Activated CD8-positive, alpha-beta memory T cell treated with anti-CD3 and anti-CD28 coated beads, Interleukin-2, amount 10 ng/mL, durations not matched to agents 7 days and 5 days (primary cell): ENCODE results near the gene DIDO1. TPM values are rescaled to one million over a fixed set of nuclear protein-coding genes. Genes with fewer than 3 reads are reported as not detected.
A peak's percentile ranks its signal among the peaks of the same experiment; 100 is the strongest.

ENCODE experiments used
- ATAC-seq: fragments of 150-1000 bp; cut with Tn5 transposase; one replicate; pipeline ENCODE4 v1.10.0; 2021; ENCODE audit warnings: moderate library complexity
- CTCF ChIA-PET: fragments of 350-600 bp; sonication (Branson Sonifier 250); formaldehyde crosslinking; loops from one replicate; lab custom pipeline; 2021; ENCODE audit warnings: antibody characterized with exemption; lab: Charles Lee
- DNase-seq: peaks from one replicate; pipeline ENCODE4 v3.0.0-alpha.2; 2020
- H3K27ac Mint-ChIP-seq: one replicate; pipeline ENCODE4 v1.8.0; 2021; ENCODE audit warnings: mild to moderate bottlenecking, mixed read lengths
- H3K27me3 Mint-ChIP-seq: one replicate; pipeline ENCODE4 v1.8.0; 2021; ENCODE audit warnings: mixed read lengths
- H3K36me3 Mint-ChIP-seq: one replicate; pipeline ENCODE4 v1.8.0; 2021; ENCODE audit warnings: mild to moderate bottlenecking, mixed read lengths
- H3K4me1 Mint-ChIP-seq: one replicate; pipeline ENCODE4 v1.8.0; 2021; ENCODE audit warnings: mixed read lengths
- H3K4me3 Mint-ChIP-seq: one replicate; pipeline ENCODE4 v1.8.0; 2021; ENCODE audit warnings: mild to moderate bottlenecking, moderate library complexity, mixed read lengths
- H3K9me3 Mint-ChIP-seq: one replicate; pipeline ENCODE4 v1.8.0; 2022; ENCODE audit warnings: low read depth, mixed read lengths
- total RNA-seq, 2 experiments: library from RNA; stranded (reverse); gene quantifications; one replicate each; pipeline ENCODE4 v1.2.3, GENCODE V29; 2021

Gene DIDO1
- total RNA-seq, 2 experiments from 2014 or later = 64.6 to 87.0 TPM

GRCh38 chr20:62916703-62917476 is 9.4 kb downstream of the DIDO1 start:
- no peak for ATAC-seq
- Mint-ChIP-seq H3K4me1 (peaks cover 70% of the 10 kb centered on the region), H3K27me3 (no peaks in the 10 kb centered on the region), H3K9me3 (no peaks in the 10 kb centered on the region), H3K36me3 (peaks cover 22% of the 10 kb centered on the region), H3K4me3 (no peak overlapping the region), H3K27ac (peak overlapping the region; percentile 93)
- no peak for DNase-seq
- CTCF ChIA-PET = interaction anchor here (0.7 to 18.3 kb wide), 7 partner anchors 10 to 41 kb away, joined by 3 to 268 read pairs (median 3); partner anchors contain the start of gene DIDO1

GRCh38 chr20:62914970-62915457 is 11.3 kb downstream of the DIDO1 start:
- no peaks in the 10 kb centered on the region for H3K9me3 Mint-ChIP-seq
- H3K27ac Mint-ChIP-seq = peak overlapping the region; percentile 77
- ATAC-seq = no peak
- H3K4me1 Mint-ChIP-seq = peaks cover 62% of the 10 kb centered on the region
- H3K4me3 Mint-ChIP-seq = peak overlapping the region; percentile 13
- DNase-seq = peak; percentile 50
- CTCF ChIA-PET = interaction anchor here (18.3 kb wide), 1 partner anchor 11 kb away, joined by 268 read pairs; no protein-coding TSS in a partner anchor
- peaks cover 34% of the 10 kb centered on the region for H3K36me3 Mint-ChIP-seq
- no peaks in the 10 kb centered on the region for H3K27me3 Mint-ChIP-seq

GRCh38 chr20:62914436-62914835 is 11.9 kb downstream of the DIDO1 start:
- CTCF ChIA-PET = interaction anchor here (0.8 to 18.3 kb wide), 4 partner anchors 10 to 41 kb away, joined by 3 to 268 read pairs (median 4); no protein-coding TSS in a partner anchor
- H3K27me3 Mint-ChIP-seq = no peaks in the 10 kb centered on the region
- DNase-seq (no peak), ATAC-seq (no peak)
- no peaks in the 10 kb centered on the region for H3K9me3 Mint-ChIP-seq
- no peak overlapping the region for H3K4me3 Mint-ChIP-seq
- no peak overlapping the region for H3K27ac Mint-ChIP-seq
- H3K4me1 Mint-ChIP-seq = peaks cover 60% of the 10 kb centered on the region
- H3K36me3 Mint-ChIP-seq = peaks cover 39% of the 10 kb centered on the region

GRCh38 chr20:62913043-62913630 is 13.2 kb downstream of the DIDO1 start:
- CTCF ChIA-PET = interaction anchor here (1.1 to 18.3 kb wide), 4 partner anchors 9 to 59 kb away, joined by 3 to 268 read pairs (median 6); no protein-coding TSS in a partner anchor
- Mint-ChIP-seq H3K27ac (peak overlapping the region; percentile 45), H3K4me1 (peaks cover 57% of the 10 kb centered on the region), H3K9me3 (no peaks in the 10 kb centered on the region), H3K4me3 (no peak overlapping the region), H3K27me3 (no peaks in the 10 kb centered on the region), H3K36me3 (peaks cover 49% of the 10 kb centered on the region)
- no peak for ATAC-seq
- DNase-seq = no peak

- CTCF ChIA-PET = interaction anchor here (0.8 to 18.3 kb wide), 4 partner anchors 8 to 61 kb away, joined by 3 to 268 read pairs (median 6); no protein-coding TSS in a partner anchor
- DNase-seq (no peak), ATAC-seq (no peak)
- Mint-ChIP-seq H3K36me3 (peaks cover 55% of the 10 kb centered on the region), H3K9me3 (no peaks in the 10 kb centered on the region), H3K27me3 (no peaks in the 10 kb centered on the region), H3K27ac (no peak overlapping the region), H3K4me1 (peaks cover 51% of the 10 kb centered on the region), H3K4me3 (no peak overlapping the region)
Observed at GRCh38 chr20:62911701-62912280, 14.5 kb downstream of the DIDO1 start.

GRCh38 chr20:62910777-62911497 is 15.4 kb downstream of the DIDO1 start:
- no peak overlapping the region for H3K4me3 Mint-ChIP-seq
- no peak for DNase-seq
- no peaks in the 10 kb centered on the region for H3K27me3 Mint-ChIP-seq
- H3K36me3 Mint-ChIP-seq = peaks cover 61% of the 10 kb centered on the region
- CTCF ChIA-PET = interaction anchor here (1.4 to 18.3 kb wide), 4 partner anchors 7 to 62 kb away, joined by 5 to 268 read pairs (median 137); partner anchors contain the start of gene DIDO1
- H3K4me1 Mint-ChIP-seq = peaks cover 46% of the 10 kb centered on the region
- H3K27ac Mint-ChIP-seq = no peak overlapping the region
- no peaks in the 10 kb centered on the region for H3K9me3 Mint-ChIP-seq
- no peak for ATAC-seq

GRCh38 chr20:62910217-62910766 is 16.0 kb downstream of the DIDO1 start:
- ATAC-seq = no peak
- H3K4me3 Mint-ChIP-seq = no peak overlapping the region
- H3K4me1 Mint-ChIP-seq = peaks cover 42% of the 10 kb centered on the region
- no peaks in the 10 kb centered on the region for H3K27me3 Mint-ChIP-seq
- no peaks in the 10 kb centered on the region for H3K9me3 Mint-ChIP-seq
- CTCF ChIA-PET = interaction anchor here (13.9 kb wide), 1 partner anchor 10 kb away, joined by 268 read pairs; the partner anchor contains the start of gene DIDO1
- H3K27ac Mint-ChIP-seq = peak overlapping the region; percentile 34
- no peak for DNase-seq
- peaks cover 66% of the 10 kb centered on the region for H3K36me3 Mint-ChIP-seq

- Mint-ChIP-seq H3K4me3 (no peak overlapping the region), H3K9me3 (no peaks in the 10 kb centered on the region), H3K27me3 (no peaks in the 10 kb centered on the region), H3K4me1 (peaks cover 44% of the 10 kb centered on the region), H3K27ac (no peak overlapping the region), H3K36me3 (peaks cover 74% of the 10 kb centered on the region)
- DNase-seq (no peak), ATAC-seq (no peak)
- CTCF ChIA-PET = interaction anchor here (1.2 to 13.9 kb wide), 4 partner anchors 10 to 44 kb away, joined by 5 to 268 read pairs (median 12); partner anchors contain the start of genes DIDO1 and SLC17A9
Observed at GRCh38 chr20:62908971-62909791, 17.1 kb downstream of the DIDO1 start.

- H3K4me3 Mint-ChIP-seq = no peak overlapping the region
- no peak for DNase-seq
- ATAC-seq = peak; percentile 65
- no peaks in the 10 kb centered on the region for H3K27me3 Mint-ChIP-seq
- H3K9me3 Mint-ChIP-seq = no peaks in the 10 kb centered on the region
- H3K27ac Mint-ChIP-seq = peak overlapping the region; percentile 57
- CTCF ChIA-PET = interaction anchor here (0.6 to 13.9 kb wide), 12 partner anchors 9 to 101 kb away, joined by 3 to 268 read pairs (median 4); partner anchors contain the start of genes DIDO1 and SLC17A9
- H3K36me3 Mint-ChIP-seq = peaks cover 73% of the 10 kb centered on the region
- H3K4me1 Mint-ChIP-seq = peaks cover 49% of the 10 kb centered on the region
Observed at GRCh38 chr20:62907384-62908317, 18.7 kb downstream of the DIDO1 start.

- H3K27ac Mint-ChIP-seq = no peak overlapping the region
- DNase-seq (no peak), ATAC-seq (no peak)
- CTCF ChIA-PET = interaction anchor here (0.7 to 13.9 kb wide), 9 partner anchors 8 to 102 kb away, joined by 3 to 268 read pairs (median 4); partner anchors contain the start of gene DIDO1
- no peaks in the 10 kb centered on the region for H3K9me3 Mint-ChIP-seq
- H3K4me1 Mint-ChIP-seq = peaks cover 50% of the 10 kb centered on the region
- no peak overlapping the region for H3K4me3 Mint-ChIP-seq
- H3K36me3 Mint-ChIP-seq = peaks cover 68% of the 10 kb centered on the region
- no peaks in the 10 kb centered on the region for H3K27me3 Mint-ChIP-seq
Observed at GRCh38 chr20:62906647-62907375, 19.5 kb downstream of the DIDO1 start.
